H9 (cell line): Measurements from ENCODE around the gene EOMES. TPM values are rescaled to one million over a fixed set of nuclear protein-coding genes. Genes with fewer than 3 reads are reported as not detected.
A peak's percentile ranks its signal among the peaks of the same experiment; 100 is the strongest.

Experiments
- DNase-seq: peaks from one replicate; pipeline ENCODE4 v3.0.0-alpha.2; 2017
- H2AFZ ChIP-seq: one replicate; pipeline ENCODE4 v1.6.1; 2013; ENCODE audit warnings: mild to moderate bottlenecking, low read length, control low read depth, moderate library complexity
- H2AK5ac ChIP-seq: 2 replicates; pipeline ENCODE4 v1.6.1; 2013; ENCODE audit warnings: low read length, control low read depth, mixed read lengths; ENCODE audit not compliant: insufficient read length
- H2BK120ac ChIP-seq: one replicate; pipeline ENCODE4 v1.6.1; 2013; ENCODE audit warnings: low read depth, mild to moderate bottlenecking, low read length, control low read depth, inconsistent platforms; ENCODE audit not compliant: poor library complexity, severe bottlenecking
- H2BK12ac ChIP-seq: 2 replicates; pipeline ENCODE4 v1.6.1; 2013; ENCODE audit warnings: low read length, control low read depth, mixed read lengths, low read depth; ENCODE audit not compliant: insufficient read length
- H2BK15ac ChIP-seq: 2 replicates; pipeline ENCODE4 v1.6.1; 2013; ENCODE audit warnings: low read depth, low read length, control low read depth
- H2BK20ac ChIP-seq: one replicate; pipeline ENCODE4 v1.6.1; 2013; ENCODE audit warnings: low read depth, mild to moderate bottlenecking, low read length, control low read depth, inconsistent platforms; ENCODE audit not compliant: poor library complexity, severe bottlenecking
- H2BK5ac ChIP-seq: 2 replicates; pipeline ENCODE4 v1.6.1; 2013; ENCODE audit warnings: low read length, control low read depth, mixed read lengths; ENCODE audit not compliant: insufficient read length
- H3K14ac ChIP-seq: 2 replicates; pipeline ENCODE4 v1.6.1; 2013; ENCODE audit warnings: low read length, control low read depth; ENCODE audit not compliant: insufficient read depth
- H3K18ac ChIP-seq: 2 replicates; pipeline ENCODE4 v1.6.1; 2013; ENCODE audit warnings: low read depth, mild to moderate bottlenecking, mixed read lengths, low read length, control low read depth; ENCODE audit not compliant: insufficient read length
- H3K23ac ChIP-seq: 2 replicates; pipeline ENCODE4 v1.6.1; 2013; ENCODE audit warnings: low read length, control low read depth, mixed read lengths, low read depth; ENCODE audit not compliant: insufficient read length
- H3K23me2 ChIP-seq: 2 replicates; pipeline ENCODE4 v1.6.1; 2013; ENCODE audit warnings: low read depth, mild to moderate bottlenecking, mixed read lengths, low read length, control low read depth; ENCODE audit not compliant: insufficient read length, poor library complexity, severe bottlenecking
- H3K27ac ChIP-seq: 2 replicates; pipeline ENCODE4 v1.5.1; 2013; ENCODE audit warnings: low read length, control low read depth, mixed read lengths, low read depth; ENCODE audit not compliant: insufficient read length
- H3K27me3 ChIP-seq: 2 replicates; pipeline ENCODE4 v1.6.1; 2013; ENCODE audit warnings: low read length, control low read depth, inconsistent platforms; ENCODE audit not compliant: insufficient read depth
- H3K4ac ChIP-seq: 2 replicates; pipeline ENCODE4 v1.6.1; 2013; ENCODE audit warnings: low read depth, mild to moderate bottlenecking, control low read depth, inconsistent platforms, low read length, moderate library complexity
- H3K4me1 ChIP-seq: 2 replicates; pipeline ENCODE4 v1.6.1; 2013; ENCODE audit warnings: low read length, control low read depth, inconsistent platforms; ENCODE audit not compliant: insufficient read depth
- H3K4me2 ChIP-seq: 2 replicates; pipeline ENCODE4 v1.6.1; 2013; ENCODE audit warnings: low read length, control low read depth, mixed read lengths; ENCODE audit not compliant: insufficient read length, insufficient read depth
- H3K56ac ChIP-seq: 2 replicates; pipeline ENCODE4 v1.6.1; 2013; ENCODE audit warnings: low read depth, mild to moderate bottlenecking, mixed read lengths, low read length, control low read depth; ENCODE audit not compliant: insufficient read length
- H3K79me1 ChIP-seq: 2 replicates; pipeline ENCODE4 v1.6.1; 2013; ENCODE audit warnings: low read depth, mild to moderate bottlenecking, moderate library complexity, low read length, control low read depth, inconsistent platforms; ENCODE audit not compliant: insufficient read depth, poor library complexity, severe bottlenecking
- H3K79me2 ChIP-seq: 2 replicates; pipeline ENCODE4 v1.6.1; 2013; ENCODE audit warnings: low read length, control low read depth, inconsistent platforms; ENCODE audit not compliant: insufficient read depth
- H3K9ac ChIP-seq: 2 replicates; pipeline ENCODE4 v1.6.1; 2013; ENCODE audit warnings: low read length, control low read depth, mixed read lengths; ENCODE audit not compliant: insufficient read length; ENCODE audit errors: extremely low read depth
- H3K9me3 ChIP-seq: one replicate; pipeline ENCODE4 v1.6.1; 2013; ENCODE audit warnings: low read depth, low read length, inconsistent platforms; ENCODE audit not compliant: control insufficient read depth
- H3T11ph ChIP-seq: one replicate; pipeline ENCODE4 v1.6.1; 2013; ENCODE audit warnings: mild to moderate bottlenecking, low read length, control low read depth, inconsistent platforms
- H4K20me1 ChIP-seq: one replicate; pipeline ENCODE4 v1.6.1; 2013; ENCODE audit not compliant: control insufficient read depth, insufficient read length, insufficient read depth
- H4K5ac ChIP-seq: 2 replicates; pipeline ENCODE4 v1.6.1; 2013; ENCODE audit warnings: low read depth, mild to moderate bottlenecking, mixed read lengths, low read length, control low read depth; ENCODE audit not compliant: insufficient read length
- H4K8ac ChIP-seq: replicated peaks from 2 replicates; pipeline ENCODE4 v1.6.1; 2013; ENCODE audit warnings: low read length, control low read depth, mixed read lengths, low read depth; ENCODE audit not compliant: insufficient read length
- H4K91ac ChIP-seq: 2 replicates; pipeline ENCODE4 v1.6.1; 2013; ENCODE audit warnings: low read depth, mild to moderate bottlenecking, moderate library complexity, mixed read lengths, low read length, control low read depth; ENCODE audit not compliant: insufficient read length
- H3K27ac Mint-ChIP-seq, 3 experiments: 2 replicates in 2 of 3; 3 replicates in 1 of 3; pipeline ENCODE4 v1.8.0; 2020 to 2021; ENCODE audit warnings: mixed read lengths in 3 of 3, mild to moderate bottlenecking in 1 of 3, moderate library complexity in 1 of 3
- H3K27me3 Mint-ChIP-seq: 2 replicates; pipeline ENCODE4 v1.8.0; 2021; ENCODE audit warnings: low read depth, mild to moderate bottlenecking, moderate library complexity, mixed read lengths
- H3K36me3 Mint-ChIP-seq, 3 experiments: 2 replicates in 2 of 3; 3 replicates in 1 of 3; pipeline ENCODE4 v1.8.0; 2020 to 2021; ENCODE audit warnings: low read depth in 3 of 3, mixed read lengths in 3 of 3; ENCODE audit not compliant: insufficient read depth in 1 of 3
- H3K4me1 Mint-ChIP-seq, 2 experiments: 2 replicates each; pipeline ENCODE4 v1.8.0; 2020; ENCODE audit warnings: mixed read lengths in 2 of 2
- H3K4me3 Mint-ChIP-seq, 2 experiments: 2 replicates in 1 of 2; 3 replicates in 1 of 2; pipeline ENCODE4 v1.8.0; 2020 to 2021; ENCODE audit warnings: mild to moderate bottlenecking in 2 of 2, mixed read lengths in 2 of 2, moderate library complexity in 1 of 2
- H3K9me3 Mint-ChIP-seq, 2 experiments: 2 replicates in 1 of 2; 3 replicates in 1 of 2; pipeline ENCODE4 v1.8.0; 2020; ENCODE audit warnings: mild to moderate bottlenecking in 2 of 2, mixed read lengths in 2 of 2, moderate library complexity in 1 of 2
- whole genome bisulfite sequencing: extraction: QIAGEN DNeasy Blood & Tissue Kit; methylation state at CpG from one replicate; pipeline ENCODE4 v1.1.7; 2013; ENCODE audit warnings: missing lambda C conversion rate, low lambda C conversion rate, mixed read lengths; ENCODE audit not compliant: insufficient read length; ENCODE audit errors: extremely low coverage; 5-methylcytosine and 5-hydroxymethylcytosine counted together
- total RNA-seq: library from RNA; stranded (reverse); gene quantifications from 2 replicates; pipeline ENCODE4 v1.2.1, GENCODE V29; 2021
- TF ChIP-seq, protein P1 (sequence below): fragments of 200-600 bp; sonication (generic); conservative IDR thresholded peaks from 3 replicates; pipeline ENCODE4 v1.8.0; 2021; ENCODE audit warnings: antibody characterized with exemption, mild to moderate bottlenecking

EOMES gene
- total RNA-seq, 1 experiment from 2014 or later = 1.7 TPM

- peak overlapping the region; percentile 25 for H3K9ac ChIP-seq
- no CpG with 5 or more reads among the region's 6 CpGs for WGBS
- no peak overlapping the region for H4K5ac ChIP-seq
- no peaks in the 10 kb centered on the region for H3K9me3 ChIP-seq
- H2AK5ac ChIP-seq = no peak overlapping the region
- no peak overlapping the region for H3K14ac ChIP-seq
- H3K4me3 Mint-ChIP-seq = peak overlapping the region; percentile 47 to 52
- H3K9me3 Mint-ChIP-seq = no peaks in the 10 kb centered on the region
- no peak overlapping the region for H2BK15ac ChIP-seq
- H3K27ac Mint-ChIP-seq = peak overlapping the region; percentile 82 to 97 (median 95)
- H3K4ac ChIP-seq = no peak overlapping the region
- H4K20me1 ChIP-seq = no peaks in the 10 kb centered on the region
- no peak overlapping the region for H4K91ac ChIP-seq
- no peak overlapping the region for H3T11ph ChIP-seq
- H2BK20ac ChIP-seq = no peak overlapping the region
- peak; percentile 50 for DNase-seq
- H2BK5ac ChIP-seq = no peak overlapping the region
- peak overlapping the region; percentile 24 for H3K18ac ChIP-seq
- peaks cover 13 to 18% of the 10 kb centered on the region in 2 experiments for H3K4me1 Mint-ChIP-seq
- no peak overlapping the region for H3K23ac ChIP-seq
- no peaks in the 10 kb centered on the region; the same call in 1 of the 2 replicates for H3K4me1 ChIP-seq
- no peaks in the 10 kb centered on the region for H3K79me1 ChIP-seq
- no peaks in the 10 kb centered on the region for H3K36me3 Mint-ChIP-seq
- no peak overlapping the region for H2BK120ac ChIP-seq
- no peaks in the 10 kb centered on the region for H3K79me2 ChIP-seq
- peak overlapping the region; percentile 53 for H3K4me2 ChIP-seq
- H2AFZ ChIP-seq = peak overlapping the region; percentile 99
- no peak overlapping the region for H3K56ac ChIP-seq
- peaks cover 3% of the 10 kb centered on the region for H3K23me2 ChIP-seq
- peak overlapping the region; percentile 68 for H3K27ac ChIP-seq
- no peaks in the 10 kb centered on the region for H3K27me3 ChIP-seq
- H4K8ac ChIP-seq = no peak overlapping the region
- no peak overlapping the region for H2BK12ac ChIP-seq
- H3K27me3 Mint-ChIP-seq = no peaks in the 10 kb centered on the region
- TF ChIP-seq, protein P1, sequence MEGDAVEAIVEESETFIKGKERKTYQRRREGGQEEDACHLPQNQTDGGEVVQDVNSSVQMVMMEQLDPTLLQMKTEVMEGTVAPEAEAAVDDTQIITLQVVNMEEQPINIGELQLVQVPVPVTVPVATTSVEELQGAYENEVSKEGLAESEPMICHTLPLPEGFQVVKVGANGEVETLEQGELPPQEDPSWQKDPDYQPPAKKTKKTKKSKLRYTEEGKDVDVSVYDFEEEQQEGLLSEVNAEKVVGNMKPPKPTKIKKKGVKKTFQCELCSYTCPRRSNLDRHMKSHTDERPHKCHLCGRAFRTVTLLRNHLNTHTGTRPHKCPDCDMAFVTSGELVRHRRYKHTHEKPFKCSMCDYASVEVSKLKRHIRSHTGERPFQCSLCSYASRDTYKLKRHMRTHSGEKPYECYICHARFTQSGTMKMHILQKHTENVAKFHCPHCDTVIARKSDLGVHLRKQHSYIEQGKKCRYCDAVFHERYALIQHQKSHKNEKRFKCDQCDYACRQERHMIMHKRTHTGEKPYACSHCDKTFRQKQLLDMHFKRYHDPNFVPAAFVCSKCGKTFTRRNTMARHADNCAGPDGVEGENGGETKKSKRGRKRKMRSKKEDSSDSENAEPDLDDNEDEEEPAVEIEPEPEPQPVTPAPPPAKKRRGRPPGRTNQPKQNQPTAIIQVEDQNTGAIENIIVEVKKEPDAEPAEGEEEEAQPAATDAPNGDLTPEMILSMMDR = peak; percentile 86
Measured at GRCh38 chr3:27681249-27681748, 40.8 kb downstream of the EOMES start.
